Measurements from ENCODE around the gene FAM222B. TPM values are rescaled to one million over a fixed set of nuclear protein-coding genes. Genes with fewer than 3 reads are reported as not detected.

FAM222B gene
- total RNA-seq, 1 donor from 2014 or later = 3.2 TPM

DNA sequence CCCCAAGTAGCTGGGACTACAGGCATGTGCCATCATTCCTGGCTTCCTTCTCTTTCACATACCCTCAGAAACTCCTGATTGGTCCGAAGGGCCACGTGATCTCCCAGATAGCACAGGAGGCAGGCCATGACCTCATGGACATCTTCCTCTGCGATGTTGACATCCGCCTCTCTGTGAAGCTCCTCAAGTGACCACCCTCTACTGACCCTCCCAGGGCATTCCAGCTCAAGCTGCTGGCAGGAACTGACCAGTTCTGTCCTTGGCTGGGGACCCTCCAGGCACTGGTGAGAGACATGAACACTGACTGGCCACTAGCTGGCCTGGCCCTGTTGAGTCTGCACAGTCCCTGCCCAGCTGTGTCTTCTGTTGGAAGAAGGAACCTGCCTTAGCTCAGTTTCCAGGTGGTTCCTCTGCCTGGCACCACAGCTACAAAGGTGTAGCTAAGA lies 17.8 kb upstream of the FAM222B start:
- TF ChIP-seq, protein P1, sequence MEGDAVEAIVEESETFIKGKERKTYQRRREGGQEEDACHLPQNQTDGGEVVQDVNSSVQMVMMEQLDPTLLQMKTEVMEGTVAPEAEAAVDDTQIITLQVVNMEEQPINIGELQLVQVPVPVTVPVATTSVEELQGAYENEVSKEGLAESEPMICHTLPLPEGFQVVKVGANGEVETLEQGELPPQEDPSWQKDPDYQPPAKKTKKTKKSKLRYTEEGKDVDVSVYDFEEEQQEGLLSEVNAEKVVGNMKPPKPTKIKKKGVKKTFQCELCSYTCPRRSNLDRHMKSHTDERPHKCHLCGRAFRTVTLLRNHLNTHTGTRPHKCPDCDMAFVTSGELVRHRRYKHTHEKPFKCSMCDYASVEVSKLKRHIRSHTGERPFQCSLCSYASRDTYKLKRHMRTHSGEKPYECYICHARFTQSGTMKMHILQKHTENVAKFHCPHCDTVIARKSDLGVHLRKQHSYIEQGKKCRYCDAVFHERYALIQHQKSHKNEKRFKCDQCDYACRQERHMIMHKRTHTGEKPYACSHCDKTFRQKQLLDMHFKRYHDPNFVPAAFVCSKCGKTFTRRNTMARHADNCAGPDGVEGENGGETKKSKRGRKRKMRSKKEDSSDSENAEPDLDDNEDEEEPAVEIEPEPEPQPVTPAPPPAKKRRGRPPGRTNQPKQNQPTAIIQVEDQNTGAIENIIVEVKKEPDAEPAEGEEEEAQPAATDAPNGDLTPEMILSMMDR (IDR thresholded peaks at IDR 0.05; ENCODE audit: insufficient read depth, low read length, severe bottlenecking) = no peak
- Histone ChIP-seq H3K4me3 (ENCODE audit: low read depth, low read length) (no peak overlapping the region), H3K36me3 (ENCODE audit: control insufficient read depth, insufficient read depth, low read length) (peaks cover 19% of the 10 kb centered on the region), H3K27me3 (ENCODE audit: control insufficient read depth, insufficient read depth, low read length) (no peaks in the 10 kb centered on the region)
- FAIRE-seq = no peak
- no peak for DNase-seq (ENCODE audit: low read depth)

DNA sequence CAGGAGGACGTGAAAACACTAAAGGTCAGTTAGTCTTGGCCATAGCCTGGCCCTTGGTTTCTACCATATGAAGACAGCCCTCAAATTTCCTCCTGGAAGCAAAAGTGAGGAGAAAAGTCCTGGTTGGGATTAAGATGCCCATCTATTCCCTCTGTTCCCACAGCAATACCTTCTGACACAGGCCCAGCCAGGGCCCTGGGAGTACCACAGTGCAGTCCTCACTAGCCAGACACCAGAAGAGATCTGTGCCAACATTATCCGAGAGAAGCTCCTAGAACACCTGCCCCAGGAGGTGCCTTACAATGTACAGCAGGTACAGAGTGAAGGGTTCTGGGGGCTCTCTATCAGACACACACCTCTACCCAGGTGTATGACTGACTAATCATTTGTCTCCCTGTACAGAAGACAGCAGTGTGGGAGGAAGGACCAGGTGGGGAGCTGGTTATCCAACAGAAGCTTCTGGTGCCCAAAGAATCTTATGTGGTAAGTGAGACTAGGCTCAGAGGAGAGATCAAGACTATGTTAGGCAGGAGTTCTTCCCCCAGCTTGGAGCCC lies 16.3 kb upstream of the FAM222B start:
- TF ChIP-seq, protein P1 (IDR thresholded peaks at IDR 0.05; ENCODE audit: insufficient read depth, low read length, severe bottlenecking) = no peak
- no peak for DNase-seq (ENCODE audit: low read depth)
- no peak for FAIRE-seq
- H3K27me3 ChIP-seq (ENCODE audit: control insufficient read depth, insufficient read depth, low read length) = no peaks in the 10 kb centered on the region
- H3K4me3 ChIP-seq (ENCODE audit: low read depth, low read length) = no peak overlapping the region
- peaks cover 19% of the 10 kb centered on the region for H3K36me3 ChIP-seq (ENCODE audit: control insufficient read depth, insufficient read depth, low read length)

DNA sequence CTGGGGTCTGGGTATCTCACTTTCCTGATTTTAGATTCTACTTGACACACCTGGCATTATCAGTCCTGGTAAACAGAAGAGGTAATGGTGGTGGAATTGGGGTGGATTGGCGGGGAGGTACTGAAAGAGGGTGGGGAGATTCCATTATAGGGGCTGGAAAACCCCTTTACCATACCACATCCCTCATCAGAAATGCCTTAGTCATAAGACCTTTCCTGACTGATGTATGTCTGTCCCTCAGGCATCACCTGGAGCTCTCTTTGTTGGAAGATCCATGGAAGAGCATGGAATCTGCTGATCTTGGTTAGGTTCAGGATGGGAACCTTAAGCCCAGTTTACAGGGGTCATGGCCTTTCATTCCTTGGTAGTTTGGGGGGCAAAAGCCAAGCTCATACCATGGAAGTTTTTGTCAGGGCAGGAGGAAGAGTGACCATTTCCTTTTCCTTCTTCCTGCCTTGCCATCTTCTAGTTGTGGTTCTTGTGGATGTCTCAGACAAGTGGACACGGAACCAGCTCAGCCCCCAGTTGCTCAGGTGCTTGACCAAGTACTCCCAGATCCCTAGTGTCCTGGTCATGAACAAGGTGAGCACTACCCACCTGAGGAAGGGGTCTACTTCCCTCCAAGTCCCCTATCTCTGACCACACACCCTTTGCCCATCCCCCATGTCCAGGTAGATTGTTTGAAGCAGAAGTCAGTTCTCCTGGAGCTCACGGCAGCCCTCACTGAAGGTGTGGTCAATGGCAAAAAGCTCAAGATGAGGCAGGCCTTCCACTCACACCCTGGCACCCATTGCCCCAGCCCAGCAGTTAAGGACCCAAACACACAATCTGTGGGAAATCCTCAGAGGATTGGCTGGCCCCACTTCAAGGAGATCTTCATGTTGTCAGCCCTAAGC lies 15.6 kb upstream of the FAM222B start:
- TF ChIP-seq, protein P1 (IDR thresholded peaks at IDR 0.05; ENCODE audit: insufficient read depth, low read length, severe bottlenecking) = no peak
- Histone ChIP-seq H3K27me3 (ENCODE audit: control insufficient read depth, insufficient read depth, low read length) (no peaks in the 10 kb centered on the region), H3K4me3 (ENCODE audit: low read depth, low read length) (no peak overlapping the region), H3K36me3 (ENCODE audit: control insufficient read depth, insufficient read depth, low read length) (peaks cover 19% of the 10 kb centered on the region)
- DNase-seq (ENCODE audit: low read depth) (no peak), FAIRE-seq (no peak)

DNA sequence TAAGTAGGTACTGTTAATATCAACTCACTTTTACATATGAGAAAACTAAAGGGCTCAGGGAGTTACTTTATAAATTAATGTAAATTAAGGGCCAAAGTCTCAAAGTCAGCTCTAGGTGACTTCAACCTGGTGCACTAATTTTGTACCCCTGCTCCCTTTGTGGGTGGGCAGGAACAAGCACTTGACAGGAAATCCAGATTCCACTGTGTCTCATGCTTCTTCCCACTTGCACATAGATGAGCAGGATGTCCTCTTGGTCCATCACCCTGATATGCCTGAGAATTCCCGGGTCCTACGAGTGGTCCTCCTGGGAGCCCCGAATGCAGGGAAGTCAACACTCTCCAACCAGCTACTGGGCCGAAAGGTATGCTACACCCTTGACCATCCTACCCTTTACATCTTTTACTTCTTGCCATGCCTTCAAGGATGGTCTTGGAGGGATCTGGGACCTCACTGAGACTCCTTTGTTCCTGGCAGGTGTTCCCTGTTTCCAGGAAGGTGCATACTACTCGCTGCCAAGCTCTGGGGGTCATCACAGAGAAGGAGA lies 13.5 kb upstream of the FAM222B start:
- no peak for DNase-seq (ENCODE audit: low read depth)
- peaks cover 19% of the 10 kb centered on the region for H3K36me3 ChIP-seq (ENCODE audit: control insufficient read depth, insufficient read depth, low read length)
- H3K4me3 ChIP-seq (ENCODE audit: low read depth, low read length) = no peak overlapping the region
- FAIRE-seq = no peak
- no peaks in the 10 kb centered on the region for H3K27me3 ChIP-seq (ENCODE audit: control insufficient read depth, insufficient read depth, low read length)
- TF ChIP-seq, protein P1 (IDR thresholded peaks at IDR 0.05; ENCODE audit: insufficient read depth, low read length, severe bottlenecking) = no peak

DNA sequence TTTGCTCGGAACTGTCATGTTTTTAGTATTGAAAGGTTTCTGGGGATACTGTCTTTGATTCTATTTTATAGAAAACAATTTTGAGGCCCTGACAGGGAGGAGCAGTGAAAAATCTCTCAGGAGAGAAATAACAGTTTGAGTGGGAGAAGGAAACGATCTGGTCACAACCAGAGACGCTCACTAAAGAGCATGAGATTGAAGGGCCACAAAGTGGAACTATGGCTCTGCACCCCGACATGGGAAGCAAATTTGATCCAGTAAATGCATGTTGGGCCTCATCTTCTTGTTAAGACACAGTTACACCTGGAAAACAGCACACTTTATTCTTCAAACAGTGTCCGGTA lies 12.7 kb upstream of the FAM222B start:
- no peaks in the 10 kb centered on the region for H3K27me3 ChIP-seq (ENCODE audit: control insufficient read depth, insufficient read depth, low read length)
- no peak for DNase-seq (ENCODE audit: low read depth)
- FAIRE-seq = no peak
- H3K36me3 ChIP-seq (ENCODE audit: control insufficient read depth, insufficient read depth, low read length) = peaks cover 15% of the 10 kb centered on the region
- TF ChIP-seq, protein P1 (IDR thresholded peaks at IDR 0.05; ENCODE audit: insufficient read depth, low read length, severe bottlenecking) = no peak
- H3K4me3 ChIP-seq (ENCODE audit: low read depth, low read length) = peak overlapping the region; percentile 65
